PC-9 (cell line): ENCODE measurements around the gene DDX39A. TPM values are rescaled to one million over a fixed set of nuclear protein-coding genes. Genes with fewer than 3 reads are reported as not detected.
A peak's percentile ranks its signal among the peaks of the same experiment; 100 is the strongest.

Experiments
- BruUV-seq: library from RNA; stranded (reverse); fragments of 400-500 nt; replicated peaks from 2 replicates; lab custom pipeline; 2021; lab: Mats Ljungman, UMichigan
- CTCF ChIA-PET: fragments of 300-600 bp; sonication (Branson Sonifier 250); formaldehyde crosslinking; loops from one replicate; lab custom pipeline; 2022; ENCODE audit warnings: antibody characterized with exemption; lab: Charles Lee
- POLR2A ChIA-PET: fragments of 300-600 bp; sonication (Branson Sonifier 250); formaldehyde crosslinking; loops from one replicate; lab custom pipeline; 2022; ENCODE audit warnings: antibody characterized with exemption; ENCODE audit not compliant: unreplicated experiment; lab: Charles Lee
- DNase-seq, 2 experiments: peaks; one replicate each; pipeline versions ENCODE4 v3.0.0 to v3.0.0-alpha.2; 2015 to 2022; ENCODE audit warnings: mixed read lengths in 1 of 2
- H2AFZ ChIP-seq: fragments of 200-600 bp; sonication (generic); 2 replicates; pipeline ENCODE4 v1.8.1; 2017; ENCODE audit warnings: antibody characterized with exemption
- H3F3A ChIP-seq: fragments of 200-600 bp; sonication (generic); 2 replicates; pipeline ENCODE4 v1.8.1; 2017; ENCODE audit warnings: antibody characterized with exemption, mild to moderate bottlenecking, low read depth; ENCODE audit not compliant: insufficient read depth
- H3K27ac ChIP-seq: fragments of 200-600 bp; sonication (generic); 2 replicates; pipeline ENCODE4 v1.6.1; 2016; ENCODE audit warnings: mixed run types
- H3K27me3 ChIP-seq: fragments of 200-600 bp; sonication (generic); 2 replicates; pipeline ENCODE4 v1.6.1; 2016; ENCODE audit warnings: low read depth, mixed run types; ENCODE audit not compliant: insufficient read depth
- H3K36me3 ChIP-seq: fragments of 200-600 bp; sonication (generic); 2 replicates; pipeline ENCODE4 v1.6.1; 2016; ENCODE audit warnings: low read depth, mixed run types
- H3K4me1 ChIP-seq: fragments of 200-600 bp; sonication (generic); replicated peaks from 2 replicates; pipeline ENCODE4 v1.6.1; 2016; ENCODE audit warnings: mixed run types; ENCODE audit not compliant: insufficient read depth
- H3K4me2 ChIP-seq: fragments of 200-600 bp; sonication (generic); 2 replicates; pipeline ENCODE4 v1.6.1; 2017; ENCODE audit warnings: mixed run types
- H3K4me3 ChIP-seq: fragments of 200-600 bp; sonication (generic); 2 replicates; pipeline ENCODE4 v1.6.1; 2016; ENCODE audit warnings: mixed run types
- H3K79me2 ChIP-seq: fragments of 200-600 bp; sonication (generic); 2 replicates; pipeline ENCODE4 v1.6.1; 2017; ENCODE audit warnings: low read depth, mixed run types
- H3K9me2 ChIP-seq: fragments of 200-600 bp; sonication (generic); 2 replicates; pipeline ENCODE4 v1.8.1; 2017; ENCODE audit warnings: mild to moderate bottlenecking; ENCODE audit not compliant: insufficient read depth
- H3K9me3 ChIP-seq: fragments of 200-600 bp; sonication (generic); 2 replicates; pipeline ENCODE4 v1.8.1; 2016; ENCODE audit warnings: low read depth; ENCODE audit not compliant: insufficient read depth
- H4K20me1 ChIP-seq: fragments of 200-600 bp; sonication (generic); 2 replicates; pipeline ENCODE4 v1.8.1; 2017; ENCODE audit not compliant: insufficient read depth
- EZH2 ChIP-seq: fragments of 200-600 bp; sonication (generic); IDR thresholded peaks from 2 replicates; pipeline ENCODE4 v1.8.0; 2017; ENCODE audit warnings: antibody characterized with exemption, low read depth
- intact Hi-C: fragments of 100-400 bp; cut with micrococcal nuclease; formaldehyde crosslinking; loops from one replicate; pipeline ENCODE4 v1.10.0; 2022; ENCODE audit not compliant: unreplicated experiment
- total RNA-seq: library from RNA; stranded (reverse); gene quantifications from 2 replicates; pipeline ENCODE4 v1.2.3, GENCODE V29; 2021
- TF ChIP-seq, protein P1 (sequence below): fragments of 200-600 bp; sonication (generic); conservative IDR thresholded peaks from 2 replicates; pipeline ENCODE4 v1.6.1; 2017; ENCODE audit warnings: mixed run types, antibody characterized with exemption, mild to moderate bottlenecking, moderate library complexity

Gene DDX39A
- total RNA-seq, 1 experiment from 2014 or later = 67.4 TPM

DNA sequence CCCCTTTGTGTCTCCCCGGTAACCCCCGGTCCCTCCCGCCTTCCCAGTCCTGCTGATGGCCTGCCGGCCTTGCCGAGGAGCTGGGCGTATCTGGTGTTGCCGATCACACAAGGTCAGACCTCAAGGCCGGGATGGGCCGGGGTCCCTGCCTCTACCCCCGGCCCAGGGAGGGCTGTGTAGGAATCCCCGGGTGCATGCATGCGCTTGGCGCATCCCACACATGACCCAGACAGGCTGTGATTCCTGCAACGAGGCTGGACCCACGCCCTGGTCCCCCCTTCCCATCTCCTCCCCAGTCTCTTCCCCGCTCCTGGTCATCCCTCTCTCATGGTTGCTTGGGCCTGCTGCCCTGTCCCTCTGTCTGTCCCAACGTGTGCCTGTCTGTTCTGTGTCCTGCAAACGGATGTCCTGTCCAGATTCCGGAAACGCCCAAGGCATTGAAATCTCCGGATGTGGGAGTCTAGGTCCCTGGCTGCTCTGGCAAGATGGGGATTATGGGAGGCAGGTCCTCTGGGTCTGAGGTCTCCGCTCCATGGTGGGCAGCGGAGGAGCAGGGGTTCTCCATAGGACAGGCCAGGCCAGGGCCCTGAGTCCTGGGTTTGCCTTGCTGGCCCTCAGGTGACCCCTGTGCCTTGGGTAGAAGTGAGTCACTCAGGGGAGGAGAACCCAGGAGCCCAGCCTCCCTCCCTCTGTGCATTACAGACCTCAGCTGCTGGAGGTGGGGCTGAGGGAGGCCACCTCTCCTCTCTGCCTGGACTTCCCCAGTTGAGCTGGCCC lies 15.6 kb upstream of the DDX39A start:
- intact Hi-C loops = loop anchor here (1.0 to 10.0 kb wide), 3 partner anchors 15 to 118 kb away; partner anchors contain the start of genes DDX39A and GIPC1
- H3K79me2 ChIP-seq = peaks cover 59% of the 10 kb centered on the region
- TSS peak; percentile 21 for BruUV-seq
- 0 out of 2 replicates have a peak overlapping the region, but pooled peaks have one; percentile 31 for H2AFZ ChIP-seq
- peak; percentile 84 to 90 for DNase-seq
- peak overlapping the region; percentile 93 for H3K4me3 ChIP-seq
- H3F3A ChIP-seq = peaks cover 33% of the 10 kb centered on the region
- no peaks in the 10 kb centered on the region for H3K36me3 ChIP-seq
- H3K4me1 ChIP-seq = peaks cover 24% of the 10 kb centered on the region
- peak overlapping the region; percentile 95 for H3K4me2 ChIP-seq
- H3K27ac ChIP-seq = peak overlapping the region; percentile 51
- ChIA-PET POLR2A (interaction anchor here (0.6 to 0.9 kb wide), 4 partner anchors 29 to 1642 kb away, joined by 3 to 5 read pairs (median 4); partner anchors contain the start of gene ASF1B), CTCF (interaction anchor here (0.6 kb wide), 1 partner anchor 580 kb away, joined by 4 read pairs; no protein-coding TSS in a partner anchor)
- TF ChIP-seq, protein P1, sequence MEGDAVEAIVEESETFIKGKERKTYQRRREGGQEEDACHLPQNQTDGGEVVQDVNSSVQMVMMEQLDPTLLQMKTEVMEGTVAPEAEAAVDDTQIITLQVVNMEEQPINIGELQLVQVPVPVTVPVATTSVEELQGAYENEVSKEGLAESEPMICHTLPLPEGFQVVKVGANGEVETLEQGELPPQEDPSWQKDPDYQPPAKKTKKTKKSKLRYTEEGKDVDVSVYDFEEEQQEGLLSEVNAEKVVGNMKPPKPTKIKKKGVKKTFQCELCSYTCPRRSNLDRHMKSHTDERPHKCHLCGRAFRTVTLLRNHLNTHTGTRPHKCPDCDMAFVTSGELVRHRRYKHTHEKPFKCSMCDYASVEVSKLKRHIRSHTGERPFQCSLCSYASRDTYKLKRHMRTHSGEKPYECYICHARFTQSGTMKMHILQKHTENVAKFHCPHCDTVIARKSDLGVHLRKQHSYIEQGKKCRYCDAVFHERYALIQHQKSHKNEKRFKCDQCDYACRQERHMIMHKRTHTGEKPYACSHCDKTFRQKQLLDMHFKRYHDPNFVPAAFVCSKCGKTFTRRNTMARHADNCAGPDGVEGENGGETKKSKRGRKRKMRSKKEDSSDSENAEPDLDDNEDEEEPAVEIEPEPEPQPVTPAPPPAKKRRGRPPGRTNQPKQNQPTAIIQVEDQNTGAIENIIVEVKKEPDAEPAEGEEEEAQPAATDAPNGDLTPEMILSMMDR = no peak
- no peak for TF ChIP-seq EZH2
- no peaks in the 10 kb centered on the region for H3K9me3 ChIP-seq
- H3K9me2 ChIP-seq = no peaks in the 10 kb centered on the region
- H4K20me1 ChIP-seq = peaks cover 42% of the 10 kb centered on the region
- no peaks in the 10 kb centered on the region; the same call in 1 of the 2 replicates for H3K27me3 ChIP-seq

DNA sequence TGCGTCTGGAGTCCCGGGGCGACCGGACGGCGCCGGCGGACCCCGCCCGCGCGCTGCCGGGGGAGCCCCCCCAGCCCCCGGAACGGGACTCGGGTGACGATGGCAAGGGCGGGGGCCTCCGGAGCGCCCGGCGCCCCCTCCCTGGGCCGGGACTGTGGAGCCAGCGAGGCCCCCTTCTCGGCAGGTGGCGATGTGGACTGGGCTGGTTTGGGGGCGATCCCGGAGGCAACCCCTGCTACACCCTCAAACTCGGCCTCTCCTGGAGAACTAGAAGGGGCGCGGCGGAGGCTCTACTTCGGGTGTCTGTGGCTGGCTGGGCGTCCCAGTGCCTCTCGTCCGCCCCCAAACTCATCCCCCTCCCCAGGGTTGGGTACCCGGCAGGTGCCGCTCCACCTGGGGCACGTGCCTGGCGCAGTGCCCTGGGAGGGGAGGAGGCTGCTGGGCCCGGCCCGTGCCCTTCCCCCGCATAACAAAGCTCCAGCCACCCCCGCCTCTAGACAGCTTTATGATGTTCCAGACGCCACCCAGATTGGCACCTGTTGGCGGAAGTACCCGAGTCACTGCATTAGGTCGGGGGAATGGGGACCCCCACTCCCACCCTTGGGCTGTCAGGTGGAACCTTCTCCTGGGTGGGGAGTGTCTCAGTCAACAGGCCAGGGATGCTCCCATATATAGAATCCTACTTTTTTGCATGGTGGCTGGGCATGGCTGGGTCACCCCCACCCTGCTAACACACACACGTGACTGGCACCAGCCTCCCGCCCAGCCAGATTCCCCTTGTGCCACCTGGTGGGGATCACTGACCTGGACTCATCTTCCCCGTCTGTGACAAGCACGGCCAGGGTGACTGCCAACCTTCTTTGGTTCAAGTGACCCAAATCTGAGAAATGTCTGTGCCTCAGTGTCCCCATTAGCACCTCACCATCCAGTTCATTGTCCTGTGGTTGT lies 14.7 kb upstream of the DDX39A start:
- peak; percentile 42 to 58 for DNase-seq
- no peaks in the 10 kb centered on the region for H3K9me2 ChIP-seq
- ChIA-PET POLR2A (interaction anchor here (0.5 to 0.6 kb wide), 2 partner anchors 590 to 1298 kb away, joined by 3 to 6 read pairs; no protein-coding TSS in a partner anchor), CTCF (interaction anchor here (0.6 kb wide), 1 partner anchor 34 kb away, joined by 4 read pairs; no protein-coding TSS in a partner anchor)
- peak overlapping the region; percentile 51 for H3K27ac ChIP-seq
- intact Hi-C loops = loop anchor here (5.0 to 10.0 kb wide), 2 partner anchors 61 to 118 kb away; partner anchors contain the start of gene GIPC1
- no peaks in the 10 kb centered on the region for H3K9me3 ChIP-seq
- peak overlapping the region; percentile 95 for H3K4me2 ChIP-seq
- TF ChIP-seq, protein P1 = no peak
- TF ChIP-seq EZH2 = no peak
- H3K36me3 ChIP-seq = no peaks in the 10 kb centered on the region
- H4K20me1 ChIP-seq = peaks cover 33% of the 10 kb centered on the region
- H3K79me2 ChIP-seq = peaks cover 52% of the 10 kb centered on the region
- H3K4me1 ChIP-seq = peaks cover 24% of the 10 kb centered on the region
- H3K27me3 ChIP-seq = no peaks in the 10 kb centered on the region; the same call in 1 of the 2 replicates
- peak overlapping the region; percentile 93 for H3K4me3 ChIP-seq
- no TSS peak for BruUV-seq
- H2AFZ ChIP-seq = peak overlapping the region; percentile 82
- peaks cover 38% of the 10 kb centered on the region for H3F3A ChIP-seq
